ENCODE measurements around the gene PELI2.

Gene PELI2

DNA sequence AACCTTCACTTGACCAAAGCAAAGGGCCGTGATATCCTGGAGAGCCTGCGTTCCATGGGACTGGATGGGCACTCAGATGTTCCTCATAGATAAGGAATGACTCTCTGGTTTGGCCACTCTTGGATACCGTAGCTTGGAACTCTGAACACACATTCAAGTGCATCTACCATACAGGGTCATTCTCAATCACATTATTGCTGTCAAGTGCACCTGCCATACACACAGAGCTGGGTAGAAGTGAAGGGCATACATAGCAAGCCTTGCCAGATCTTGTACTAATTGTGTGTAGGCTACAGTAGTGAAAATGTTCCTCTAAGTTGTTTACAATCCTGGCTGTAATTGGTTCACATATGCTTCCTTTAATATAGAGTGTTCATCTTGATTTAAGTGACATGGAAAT, 58.3 kb downstream of the PELI2 start:
- no peak for DNase-seq

DNA sequence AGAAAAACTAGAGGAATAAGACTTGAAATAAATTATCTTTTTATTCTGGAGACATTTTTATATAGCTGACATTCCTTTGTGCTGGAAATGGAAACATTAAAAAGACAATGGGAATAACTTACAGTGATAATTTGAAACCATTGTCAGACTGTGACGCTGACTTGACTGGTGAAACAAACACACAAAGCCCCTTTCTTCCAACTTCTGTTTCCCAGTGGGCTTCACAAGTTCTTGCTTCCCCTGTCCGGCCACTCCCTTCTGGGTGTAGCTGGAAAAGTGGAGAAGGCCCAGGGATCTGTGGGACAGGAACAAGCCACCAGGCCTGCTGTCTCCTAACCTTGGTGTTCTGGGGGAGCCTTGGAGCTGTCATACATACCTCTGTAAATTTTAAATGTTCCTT, 58.8 kb downstream of the PELI2 start:
- DNase-seq: no peak

GRCh38 chr14:56180754-56181542, 62.7 kb downstream of the PELI2 start:
- DNase-seq: no peak

DNA sequence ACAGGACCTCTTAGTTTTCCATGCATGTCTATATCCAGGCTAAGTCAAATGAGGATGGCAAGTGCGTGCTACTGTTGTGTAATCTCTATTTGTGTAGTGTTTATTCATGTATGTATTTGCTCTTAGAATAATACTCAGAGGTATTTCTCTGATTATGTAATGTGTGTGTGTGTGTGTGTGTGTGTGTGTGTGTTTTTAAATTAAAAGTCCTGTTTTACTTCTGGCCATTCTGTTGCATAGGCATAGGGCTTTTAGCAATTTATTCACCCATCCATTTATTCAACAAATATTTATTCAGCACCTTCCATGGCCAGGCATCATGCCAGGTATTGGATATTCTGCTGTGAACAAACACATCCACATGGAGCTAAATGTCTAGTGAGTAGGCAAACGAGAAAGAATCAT, 63.5 kb downstream of the PELI2 start:
- DNase-seq: no peak

DNA sequence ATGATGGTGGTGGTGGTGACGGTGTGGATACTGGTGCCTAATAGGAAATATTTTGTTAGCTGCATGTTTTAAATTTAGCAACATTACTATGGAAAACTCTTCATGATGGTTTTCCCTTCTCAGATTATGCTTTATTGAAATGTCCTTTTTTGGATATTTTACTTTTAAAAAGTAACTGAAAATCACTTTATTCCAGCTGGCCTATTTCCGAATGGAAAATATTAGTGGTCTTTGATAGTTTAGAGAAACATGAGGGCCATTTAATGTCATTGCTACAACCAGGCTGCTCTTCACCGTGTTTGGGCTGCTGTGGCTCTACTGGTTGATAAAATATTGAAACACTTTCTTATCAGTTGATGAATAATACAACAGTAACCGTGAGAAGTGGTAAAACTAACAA, 64.2 kb downstream of the PELI2 start:
- no peak for DNase-seq

- DNase-seq: no peak
Observed at GRCh38 chr14:56183631-56184157, 65.5 kb downstream of the PELI2 start.

DNA sequence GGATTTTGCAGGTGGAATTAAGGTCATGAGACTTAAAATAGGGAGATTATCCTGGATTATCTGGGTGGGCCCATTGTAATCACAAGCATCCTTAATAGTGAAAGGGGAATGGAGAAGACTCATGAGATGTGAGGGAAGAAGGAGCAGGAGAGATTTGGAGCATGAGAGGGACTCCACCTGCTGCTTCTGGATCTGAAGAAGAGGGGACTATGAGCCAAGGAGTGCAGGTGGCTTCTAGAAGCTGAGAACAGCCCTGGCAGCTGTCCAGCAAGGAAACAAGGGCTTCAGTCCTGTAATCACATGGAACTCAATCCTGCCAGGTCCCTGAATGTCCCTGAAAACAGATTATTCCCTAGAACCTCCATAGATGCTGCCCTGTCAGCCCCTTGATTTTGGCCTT, 67.8 kb downstream of the PELI2 start:
- no peak for DNase-seq

DNA sequence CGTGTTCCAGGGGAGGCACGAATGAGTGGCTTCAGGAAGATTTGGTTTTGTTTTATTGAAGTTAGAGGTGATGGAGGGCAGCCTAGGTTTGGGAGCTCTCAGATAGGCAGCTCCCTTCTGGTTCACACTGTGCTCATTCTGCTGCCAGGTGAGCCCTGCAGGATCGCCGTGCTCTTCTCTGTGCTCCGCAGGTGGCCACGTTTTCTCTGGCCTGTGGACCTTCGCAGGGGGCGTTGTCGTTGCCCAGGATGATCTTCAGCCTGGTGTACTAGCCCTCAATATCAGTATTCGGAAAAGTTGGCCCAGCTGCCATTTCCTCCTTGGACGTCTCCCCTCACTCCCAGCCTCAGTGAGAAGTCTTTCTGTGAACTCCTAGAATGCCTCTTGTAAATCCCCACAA, 69.5 kb downstream of the PELI2 start:
- no peak for DNase-seq

DNA sequence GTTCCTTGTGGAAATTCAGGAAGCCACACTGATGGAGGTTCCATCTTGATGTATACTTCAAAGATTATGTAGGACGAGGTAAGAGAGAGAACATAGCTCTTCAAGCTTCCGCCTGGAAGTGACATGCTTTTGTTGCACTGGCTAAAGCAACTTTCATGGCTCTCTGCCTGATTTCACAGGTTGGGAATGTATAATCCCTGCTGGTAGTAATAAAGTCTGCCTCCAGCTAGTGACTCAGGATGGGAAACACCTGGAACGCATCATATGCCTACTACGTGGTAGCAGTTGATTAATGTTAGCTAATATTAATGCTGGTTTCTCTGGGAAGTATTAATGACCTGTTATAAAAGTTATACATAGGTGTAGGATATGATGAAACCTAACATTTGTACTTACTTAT, 71.1 kb downstream of the PELI2 start:
- no peak for DNase-seq

DNA sequence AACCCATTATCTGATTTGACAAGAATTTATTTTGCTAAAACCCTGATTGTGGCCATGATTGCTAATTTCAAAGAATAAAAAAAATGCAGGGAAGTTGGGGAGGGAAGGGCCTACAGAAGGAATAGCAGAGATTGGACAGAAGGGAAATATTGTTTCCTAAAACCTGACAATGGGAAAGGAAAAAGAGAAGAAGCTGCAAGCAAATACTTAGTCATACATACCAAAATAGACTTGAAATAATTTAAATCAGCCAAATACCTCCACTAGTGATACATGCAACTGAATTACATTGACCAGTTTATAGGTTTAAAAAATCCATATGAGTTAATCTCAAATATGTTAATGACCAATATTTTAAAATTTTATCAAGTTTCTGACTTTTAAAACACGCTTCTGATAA, 75.1 kb downstream of the PELI2 start:
- no peak for DNase-seq

GRCh38 chr14:56194042-56194441, 75.8 kb downstream of the PELI2 start:
- DNase-seq: no peak

GRCh38 chr14:56195223-56195622, 77.0 kb downstream of the PELI2 start:
- no peak for DNase-seq

- DNase-seq: no peak
Observed at GRCh38 chr14:56195704-56196103, 77.5 kb downstream of the PELI2 start.

DNA sequence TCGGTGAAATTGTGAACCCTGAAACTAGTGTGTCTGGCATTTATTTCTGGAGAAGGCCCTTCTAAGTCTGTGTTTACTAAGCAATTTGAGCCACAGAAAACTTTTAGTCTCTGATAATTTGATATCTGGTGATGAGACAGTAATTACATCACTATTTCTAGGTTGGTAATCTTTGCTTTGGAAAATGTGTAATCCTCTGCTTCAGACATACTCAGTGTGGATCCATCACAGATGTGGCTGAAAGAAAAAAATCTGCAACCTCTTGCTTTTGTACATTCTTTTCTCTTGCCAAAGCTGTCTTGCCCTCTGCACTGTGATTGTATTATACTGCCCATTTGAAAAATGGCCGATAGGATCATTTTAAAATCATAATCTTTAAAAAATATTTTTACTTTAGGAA, 78.1 kb downstream of the PELI2 start:
- DNase-seq: no peak

DNA sequence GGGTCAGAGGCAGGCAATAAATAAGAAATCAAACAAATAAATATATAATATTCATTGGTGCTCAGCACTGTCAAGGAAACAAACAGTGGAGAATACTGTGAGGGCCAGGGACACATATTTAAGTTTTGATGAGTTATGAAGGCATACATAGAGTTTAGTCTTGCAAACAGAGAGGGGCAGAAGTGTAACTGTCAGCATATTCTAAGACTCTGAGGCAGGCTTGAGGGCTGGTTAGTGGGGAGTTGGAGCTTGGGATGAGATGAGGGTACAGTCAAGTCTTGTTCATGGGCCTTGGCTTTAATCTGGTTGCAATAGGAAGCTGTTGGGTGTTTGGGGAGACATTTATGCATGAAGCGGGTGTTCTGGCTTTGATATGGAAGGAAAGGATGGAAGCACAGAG, 78.9 kb downstream of the PELI2 start:
- DNase-seq: no peak

DNA sequence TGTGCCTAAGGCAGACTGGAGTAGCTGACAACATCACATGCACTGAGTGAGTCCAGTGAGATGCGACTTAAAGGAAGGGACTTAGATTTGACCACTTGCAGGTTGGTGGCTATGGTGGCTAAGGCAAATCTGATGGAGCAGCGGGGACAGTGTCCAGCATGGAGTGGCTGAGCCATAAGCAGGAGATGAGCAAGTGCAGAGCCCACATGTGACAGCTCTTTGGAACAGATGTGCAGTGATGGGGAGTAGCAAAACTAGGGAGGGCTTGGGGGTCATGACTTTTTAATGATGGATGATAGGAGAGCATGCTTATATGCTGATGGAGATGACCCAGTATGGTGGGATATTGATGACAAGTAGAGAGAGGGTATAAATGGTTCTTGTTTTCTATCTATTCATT, 80.2 kb downstream of the PELI2 start:
- DNase-seq: no peak

- DNase-seq: no peak
Observed at GRCh38 chr14:56199095-56199981, 81.1 kb downstream of the PELI2 start.

GRCh38 chr14:56199982-56200577, 81.9 kb downstream of the PELI2 start:
- DNase-seq: no peak

- DNase-seq: no peak
Observed at GRCh38 chr14:56202256-56202655, 84.0 kb downstream of the PELI2 start.

DNA sequence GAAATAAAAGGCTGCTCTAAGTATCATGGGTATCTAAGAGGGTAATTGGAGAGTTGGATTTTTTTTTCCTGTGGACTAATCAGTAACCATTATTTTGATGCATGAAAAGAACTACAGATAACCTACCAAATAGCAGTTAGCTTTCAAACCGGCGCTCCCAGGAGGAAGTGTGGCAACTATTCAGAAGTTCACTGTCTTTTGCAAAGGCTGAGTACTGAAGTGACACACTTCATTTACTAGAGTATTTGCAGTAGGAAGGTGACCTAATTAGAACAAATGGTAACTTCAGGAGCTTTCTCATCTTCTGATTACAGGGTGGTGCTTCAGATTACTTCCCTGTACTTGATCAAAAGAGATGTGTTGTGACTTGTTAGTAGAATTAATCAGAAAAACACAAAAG, 87.7 kb downstream of the PELI2 start:
- no peak for DNase-seq

GRCh38 chr14:56206596-56206995, 88.4 kb downstream of the PELI2 start:
- no peak for DNase-seq

- DNase-seq: no peak
Observed at GRCh38 chr14:56207626-56208292, 89.5 kb downstream of the PELI2 start.

DNA sequence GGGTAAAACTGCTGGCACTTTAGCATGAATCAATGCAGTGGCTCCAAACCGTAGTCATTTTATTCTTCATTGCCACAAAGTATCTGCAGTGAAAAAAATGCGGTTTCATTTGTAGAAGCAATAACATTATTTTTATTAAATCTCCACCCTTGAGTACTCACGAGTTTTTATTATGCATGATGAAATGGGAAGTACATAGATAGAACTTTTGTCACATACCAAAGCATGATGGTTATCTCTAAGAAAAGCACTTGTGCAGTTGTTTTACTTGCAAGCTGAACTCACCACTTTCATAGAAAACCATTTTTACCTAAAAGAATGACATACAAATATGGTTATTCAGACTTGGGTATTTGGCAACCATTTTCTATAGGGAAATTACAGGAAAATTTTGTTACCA, 90.3 kb downstream of the PELI2 start:
- no peak for DNase-seq

Measured in activated naive CD4-positive, alpha-beta T cell treated with Interleukin-2 at 50 U/mL for 16 hours (primary cell).